Spinal cord (tissue), 10 donors: ENCODE data around the gene TUBB4A. TPM values are rescaled to one million over a fixed set of nuclear protein-coding genes. Genes with fewer than 3 reads are reported as not detected.
A peak's percentile ranks its signal among the peaks of the same experiment; 100 is the strongest.
"Not testable (repeated sequence)": the region's sequence is repeated elsewhere in the genome, so short reads cannot be mapped to it uniquely, and the experiment has no call there.

Experiments
- DNase-seq, 6 donors: peaks; one replicate each; pipeline versions ENCODE4 v3.0.0 to v3.0.0-alpha.2; 2013 to 2015; ENCODE audit warnings: low spot score in 6 of 6, low read depth in 4 of 6
- H3K27ac ChIP-seq: one replicate; pipeline ENCODE4 v1.5.1; 2013; ENCODE audit warnings: low read depth, low read length, control low read depth
- H3K27me3 ChIP-seq: one replicate; pipeline ENCODE4 v1.6.1; 2013; ENCODE audit warnings: low read length; ENCODE audit not compliant: control insufficient read depth, insufficient read depth
- H3K36me3 ChIP-seq: one replicate; pipeline ENCODE4 v1.6.1; 2013; ENCODE audit warnings: low read length; ENCODE audit not compliant: control insufficient read depth, insufficient read depth
- H3K4me1 ChIP-seq: one replicate; pipeline ENCODE4 v1.6.1; 2013; ENCODE audit warnings: low read length; ENCODE audit not compliant: control insufficient read depth, insufficient read depth
- H3K4me3 ChIP-seq: one replicate; pipeline ENCODE4 v1.5.1; 2013; ENCODE audit warnings: low read depth, low read length, control low read depth
- H3K9me3 ChIP-seq: one replicate; pipeline ENCODE4 v1.6.1; 2013; ENCODE audit warnings: low read length; ENCODE audit not compliant: control insufficient read depth, insufficient read depth
- WGBS: methylation state at CpG from one replicate; pipeline ENCODE4 v1.1.5; 2013; ENCODE audit warnings: missing lambda C conversion rate; ENCODE audit not compliant: insufficient coverage; 5-methylcytosine and 5-hydroxymethylcytosine counted together
- long read RNA-seq, 4 donors: transcript quantifications; one replicate each; lab custom pipeline, GENCODE V29; 2026
- polyA plus RNA-seq, 2 donors: library from polyadenylated mRNA; unstranded; fragments of 120-200 nt; gene quantifications; one replicate each; pipeline ENCODE4 v1.2.1, GENCODE V29; 2013; ENCODE audit not compliant: insufficient read length in 2 of 2
- total RNA-seq, 2 donors: library from RNA; depleted of rRNA in 1 of 2; stranded (reverse); fragments of 120-200 nt in 1 of 2; fragments of >200 nt in 1 of 2; gene quantifications; one replicate each; pipeline versions ENCODE4 v1.2.3 to v1.2.4, GENCODE V29; 2013 to 2014
- donor health status: healthy.

TUBB4A gene
- total RNA-seq (100 to 1,000 TPM in 1 of 2 donors, 10 to 100 TPM in 1; 42.2 to 121 TPM), polyA plus RNA-seq (100 to 1,000 TPM; 565 to 644 TPM)
- long read RNA-seq, donor 1, transcript TUBB4A-201 (4 exons, 2,552 nt) = major isoform, 152 of 155 reads
- long read RNA-seq, donor 1, partial matches to known transcripts = 0 of 155 reads
- long read RNA-seq, donor 1, other reads (novel, unspliced or antisense) = 0 of 155 reads
- long read RNA-seq, donor 2, transcript TUBB4A-201 (4 exons, 2,552 nt) = major isoform, 84 of 95 reads
- long read RNA-seq, donor 2, transcript TUBB4A-206 (3 exons, 545 nt) = minor isoform, 9 of 95 reads
- long read RNA-seq, donor 2, partial matches to known transcripts = 0 of 95 reads
- long read RNA-seq, donor 2, other reads (novel, unspliced or antisense) = 0 of 95 reads
- long read RNA-seq, donor 3, transcript TUBB4A-206 (3 exons, 545 nt) = minor isoform, 9 of 125 reads
- long read RNA-seq, donor 3, transcript TUBB4A-201 (4 exons, 2,552 nt) = major isoform, 108 of 125 reads
- long read RNA-seq, donor 3, partial matches to known transcripts = 6 of 125 reads
- long read RNA-seq, donor 3, other reads (novel, unspliced or antisense) = 0 of 125 reads
- long read RNA-seq, donor 4, partial matches to known transcripts = 0 of 1 reads
- long read RNA-seq, donor 4, other reads (novel, unspliced or antisense) = 0 of 1 reads

DNA sequence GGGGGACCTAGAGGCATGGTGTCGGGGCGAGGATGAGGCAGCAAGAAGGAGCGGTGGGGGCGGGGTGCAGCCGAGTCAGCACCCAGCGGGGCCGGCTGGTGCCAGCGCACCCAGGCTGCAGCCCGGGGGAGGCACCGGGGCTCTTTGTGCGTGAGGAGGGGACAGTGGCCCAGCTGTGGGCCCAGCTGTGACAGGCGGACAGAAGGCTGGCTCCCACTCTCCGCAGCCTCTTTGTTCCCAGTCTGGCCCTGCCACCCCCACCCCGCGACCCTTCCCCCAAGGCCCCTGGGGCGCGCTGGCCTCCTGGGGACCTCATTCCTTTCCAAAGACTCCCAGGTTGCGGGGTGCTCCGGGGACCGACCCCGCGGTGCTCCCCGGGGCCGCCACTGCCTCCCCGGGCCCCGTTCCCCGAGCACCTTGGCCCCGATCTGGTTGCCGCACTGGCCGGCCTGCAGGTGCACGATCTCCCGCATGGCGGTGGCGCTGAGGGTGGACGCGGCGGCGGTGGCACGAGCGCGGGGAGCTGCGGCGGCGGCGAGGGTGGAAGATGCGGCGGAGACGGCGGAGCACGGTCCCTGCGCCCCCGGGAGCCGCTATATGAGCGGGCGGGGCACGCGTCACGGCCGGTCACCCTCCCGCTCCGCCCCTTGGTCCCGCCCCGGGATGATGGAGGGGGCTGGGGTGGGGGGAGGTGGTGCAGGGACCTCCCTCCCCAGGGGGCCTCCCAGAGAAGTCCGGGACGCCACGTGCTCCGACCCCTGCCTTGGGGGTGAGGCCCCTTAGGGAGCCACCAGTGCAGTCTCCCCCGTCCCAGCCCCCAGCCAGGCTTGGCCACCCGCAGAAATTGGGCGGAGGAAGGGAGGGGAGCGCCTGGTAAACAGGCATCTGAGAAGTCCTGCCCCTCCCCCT, at the start of gene TUBB4A:
Gene TUBB4A (minus strand): TSS at position 570 of the 909 bp plus-strand sequence. CDS start 97 bp downstream, at position 473.
- peaks cover 27% of the 10 kb centered on the region for H3K36me3 ChIP-seq
- DNase-seq = peak in 2 of 6 donors; percentile 90 to 91

DNA sequence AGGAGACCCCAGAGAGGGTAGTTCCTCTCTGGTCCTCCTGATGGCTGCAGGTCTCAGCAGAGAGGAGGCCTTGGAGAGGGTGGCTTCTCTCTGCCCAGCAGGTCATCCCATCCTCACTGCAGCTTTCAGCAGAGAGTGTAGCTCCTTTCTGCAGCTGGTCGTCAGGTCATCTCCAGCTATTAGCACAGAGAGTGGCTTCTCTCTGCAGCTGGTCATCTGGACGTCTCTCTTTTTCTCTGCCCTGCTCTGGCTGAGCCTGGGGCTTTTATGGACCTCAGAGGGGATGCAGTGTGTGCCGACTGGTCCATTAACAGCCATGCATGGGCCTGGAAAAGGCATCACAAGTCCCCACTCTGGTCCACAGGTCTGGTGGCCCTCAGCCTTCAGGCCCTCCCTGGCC, 49.0 kb upstream of the TUBB4A start:
- WGBS = 83% methylated on average over 3 of the region's 3 CpGs
- no peaks in the 10 kb centered on the region for H3K27me3 ChIP-seq
- no peak for DNase-seq
- peaks cover 4% of the 10 kb centered on the region for H3K4me1 ChIP-seq
- H3K36me3 ChIP-seq = no peaks in the 10 kb centered on the region
- no peak overlapping the region for H3K27ac ChIP-seq
- no peak overlapping the region for H3K4me3 ChIP-seq
- no peaks in the 10 kb centered on the region for H3K9me3 ChIP-seq

More for the DNA sequence above, at the start of gene TUBB4A:
- Histone ChIP-seq H3K4me3 (peak within 1 kb of the TSS; percentile 47), H3K9me3 (no peaks in the 10 kb centered on the region), H3K27me3 (no peaks in the 10 kb centered on the region), H3K27ac (no peak within 1 kb of the TSS), H3K4me1 (peaks cover 27% of the 10 kb centered on the region)
- 0% methylated on average over 66 of the region's 71 CpGs for WGBS

DNA sequence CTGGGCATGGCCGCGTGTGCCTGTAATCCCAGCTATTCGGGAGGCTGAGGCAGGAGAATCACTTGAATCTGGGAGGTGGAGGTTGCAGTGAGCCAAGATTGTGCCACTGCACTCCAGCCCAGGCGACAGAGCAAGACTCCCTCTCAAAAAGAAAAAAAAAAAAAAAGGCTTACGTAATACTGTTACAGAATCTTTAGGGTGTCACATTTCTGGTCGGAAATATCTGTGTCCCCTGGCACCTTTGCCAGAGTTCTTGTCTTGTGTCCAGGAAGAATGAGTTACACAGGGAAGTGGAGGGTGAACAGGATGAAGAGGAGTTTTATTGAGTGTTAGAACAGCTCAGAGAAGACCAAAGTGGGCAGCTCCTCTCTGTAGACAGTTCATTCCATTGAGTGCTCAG, 48.6 kb upstream of the TUBB4A start:
- H3K4me1 ChIP-seq, H3K27me3 ChIP-seq, H3K36me3 ChIP-seq, H3K9me3 ChIP-seq, H3K4me3 ChIP-seq, DNase-seq, H3K27ac ChIP-seq: not testable (repeated sequence)
- WGBS = 92% methylated on average over 2 of the region's 6 CpGs

DNA sequence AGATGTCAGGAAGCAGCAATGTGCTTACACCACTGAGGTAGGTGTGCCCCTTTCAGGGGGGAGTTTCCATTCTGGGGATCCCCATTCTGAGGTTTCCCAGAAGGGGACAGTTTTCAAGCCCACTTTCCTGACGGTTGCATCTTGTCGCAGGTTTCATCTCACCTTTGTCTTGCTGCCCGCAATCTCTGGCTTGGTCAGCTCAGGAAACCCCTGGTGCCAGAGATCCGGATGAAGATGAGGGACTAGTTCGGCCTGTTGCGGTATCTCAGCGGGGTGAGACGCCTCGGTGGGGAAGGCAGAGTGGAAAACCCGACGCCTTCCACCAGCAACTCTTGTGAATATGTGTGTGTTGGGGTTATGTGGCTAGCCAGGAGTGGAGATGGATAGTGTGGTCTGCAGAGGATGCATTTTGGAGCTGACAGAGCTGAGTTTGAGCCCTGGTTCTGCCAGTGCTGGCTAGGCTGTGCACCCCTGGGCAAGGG, 41.8 kb upstream of the TUBB4A start:
- no peaks in the 10 kb centered on the region for H3K9me3 ChIP-seq
- DNase-seq = no peak
- H3K36me3 ChIP-seq = no peaks in the 10 kb centered on the region
- H3K27ac ChIP-seq = no peak overlapping the region
- WGBS = 83% methylated on average over 11 of the region's 11 CpGs
- H3K4me1 ChIP-seq = no peaks in the 10 kb centered on the region
- H3K27me3 ChIP-seq = no peaks in the 10 kb centered on the region
- no peak overlapping the region for H3K4me3 ChIP-seq

DNA sequence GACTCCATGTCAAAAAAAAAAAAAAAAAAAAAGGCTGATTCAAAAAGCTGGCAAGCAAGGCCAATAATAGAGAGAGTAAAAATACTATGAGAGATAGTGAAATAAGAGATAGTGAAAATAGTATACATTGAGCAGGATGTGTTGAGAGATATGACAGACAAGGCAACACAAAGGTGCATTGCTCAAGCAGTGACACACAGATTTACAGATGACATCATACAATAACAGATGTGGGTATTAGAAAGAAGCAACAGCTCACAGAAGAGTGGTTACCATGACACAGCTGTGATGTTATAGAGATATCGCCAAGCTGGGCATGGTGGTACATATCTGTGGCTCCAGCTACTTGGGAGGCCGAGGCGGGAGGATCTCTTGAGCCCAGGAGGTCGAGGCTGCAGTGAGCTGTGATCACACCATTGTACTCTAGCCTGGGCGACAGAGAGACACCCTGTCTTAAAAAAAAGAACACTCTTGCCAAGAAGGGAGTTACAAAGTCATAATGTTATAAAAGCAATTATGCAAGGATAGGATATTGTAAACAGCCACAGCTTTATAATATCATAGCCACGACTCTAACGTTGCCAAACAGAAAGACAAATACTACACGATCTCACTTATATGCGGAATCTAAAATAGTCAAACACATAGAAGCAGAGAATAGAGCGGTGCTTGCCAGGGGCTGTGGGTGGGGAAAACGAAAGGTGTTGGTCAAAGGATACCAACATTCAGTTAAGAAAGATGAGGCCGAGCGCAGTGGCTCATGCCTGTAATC, 39.0 kb upstream of the TUBB4A start:
- H3K27ac ChIP-seq = no peak overlapping the region
- WGBS = 100% methylated on average over 7 of the region's 13 CpGs
- no peaks in the 10 kb centered on the region for H3K9me3 ChIP-seq
- no peaks in the 10 kb centered on the region for H3K27me3 ChIP-seq
- H3K36me3 ChIP-seq = no peaks in the 10 kb centered on the region
- H3K4me1 ChIP-seq = no peaks in the 10 kb centered on the region
- no peak for DNase-seq
- no peak overlapping the region for H3K4me3 ChIP-seq

DNA sequence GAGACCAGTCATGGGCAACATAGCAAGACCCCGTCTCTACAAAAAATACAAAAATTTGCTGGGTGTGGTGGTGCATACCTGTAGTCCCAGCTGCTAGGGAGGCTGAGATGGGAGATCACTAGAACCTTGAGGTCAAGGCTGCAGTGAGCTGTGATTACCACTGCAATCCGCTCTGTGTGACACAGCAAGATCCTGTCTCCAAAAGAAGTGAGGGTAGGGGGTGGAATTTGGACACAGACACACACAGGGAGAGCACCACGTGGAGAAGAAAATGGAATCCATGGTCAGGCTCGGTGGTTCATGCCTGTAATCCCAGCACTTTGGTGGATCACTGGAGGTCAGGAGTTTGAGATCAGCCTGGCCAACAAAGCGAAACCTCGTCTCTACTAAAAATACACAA, 37.4 kb upstream of the TUBB4A start:
- Histone ChIP-seq H3K9me3 (no peaks in the 10 kb centered on the region), H3K27ac (no peak overlapping the region), H3K4me1 (peaks cover 4% of the 10 kb centered on the region), H3K4me3 (no peak overlapping the region), H3K27me3 (peaks cover 4% of the 10 kb centered on the region), H3K36me3 (peaks cover 5% of the 10 kb centered on the region)
- DNase-seq = no peak
- WGBS = 90% methylated on average over 4 of the region's 6 CpGs

DNA sequence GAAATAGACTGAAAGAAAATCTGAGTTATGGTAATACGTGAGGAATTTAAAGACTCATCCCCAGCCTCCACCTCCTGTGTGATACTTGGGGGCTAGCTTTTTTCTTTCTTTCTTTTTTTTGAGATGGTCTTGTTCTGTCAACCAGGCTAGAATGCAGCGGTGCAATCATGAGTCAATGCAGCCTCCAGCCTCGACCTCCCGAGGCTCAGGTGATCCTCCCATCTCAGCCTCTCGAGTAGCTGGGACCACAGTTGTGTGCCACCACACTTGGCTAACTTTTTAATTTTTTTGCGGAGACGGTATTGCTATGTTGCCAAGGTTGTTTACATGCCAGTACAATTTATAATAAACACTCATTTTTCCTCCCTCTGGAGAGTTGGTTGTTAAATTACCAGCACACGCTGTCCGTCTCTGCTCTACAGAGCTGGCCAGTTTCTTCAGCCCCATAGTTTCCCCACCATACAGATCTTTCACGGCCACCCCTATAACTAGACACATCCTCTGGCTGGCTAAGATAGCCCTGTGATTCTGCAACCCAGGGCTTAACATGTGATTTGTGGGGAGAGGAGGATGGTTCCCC, 33.5 kb upstream of the TUBB4A start:
- DNase-seq = no peak
- H3K9me3 ChIP-seq = no peaks in the 10 kb centered on the region
- 95% methylated on average over 3 of the region's 10 CpGs for WGBS
- no peak overlapping the region for H3K27ac ChIP-seq
- H3K36me3 ChIP-seq = peaks cover 6% of the 10 kb centered on the region
- no peak overlapping the region for H3K4me3 ChIP-seq
- H3K27me3 ChIP-seq = peaks cover 25% of the 10 kb centered on the region
- H3K4me1 ChIP-seq = peaks cover 21% of the 10 kb centered on the region

DNA sequence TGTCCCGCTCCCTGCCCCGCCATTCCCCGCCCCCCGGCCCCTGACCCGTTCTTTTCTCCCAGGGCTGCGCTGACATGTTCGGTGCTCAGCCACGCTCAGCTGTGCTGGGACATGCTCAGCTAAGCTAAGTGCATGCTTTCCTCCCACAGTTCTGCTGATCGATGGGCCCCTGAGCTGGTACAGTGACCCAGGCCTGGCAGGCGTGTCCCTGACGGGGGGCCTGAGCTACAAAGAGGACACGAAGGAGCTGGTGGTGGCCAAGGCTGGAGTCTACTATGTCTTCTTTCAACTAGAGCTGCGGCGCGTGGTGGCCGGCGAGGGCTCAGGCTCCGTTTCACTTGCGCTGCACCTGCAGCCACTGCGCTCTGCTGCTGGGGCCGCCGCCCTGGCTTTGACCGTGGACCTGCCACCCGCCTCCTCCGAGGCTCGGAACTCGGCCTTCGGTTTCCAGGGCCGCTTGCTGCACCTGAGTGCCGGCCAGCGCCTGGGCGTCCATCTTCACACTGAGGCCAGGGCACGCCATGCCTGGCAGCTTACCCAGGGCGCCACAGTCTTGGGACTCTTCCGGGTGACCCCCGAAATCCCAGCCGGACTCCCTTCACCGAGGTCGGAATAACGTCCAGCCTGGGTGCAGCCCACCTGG, 32.5 kb upstream of the TUBB4A start:
- no peak overlapping the region for H3K4me3 ChIP-seq
- H3K27ac ChIP-seq = no peak overlapping the region
- peaks cover 25% of the 10 kb centered on the region for H3K27me3 ChIP-seq
- peaks cover 22% of the 10 kb centered on the region for H3K4me1 ChIP-seq
- H3K36me3 ChIP-seq = peaks cover 6% of the 10 kb centered on the region
- WGBS = 40% methylated on average over 38 of the region's 40 CpGs
- DNase-seq = no peak
- H3K9me3 ChIP-seq = no peaks in the 10 kb centered on the region
